ENCODE data around the gene USP32.
"Not testable (repeated sequence)": the region's sequence is repeated elsewhere in the genome, so short reads cannot be mapped to it uniquely, and the experiment has no call there.

Gene USP32

GRCh38 chr17:60190032-60190431 lies 201.9 kb downstream of the USP32 start:
- not testable (repeated sequence) for DNase-seq (ENCODE audit: low read depth, low spot score); H3K27ac ChIP-seq

- DNase-seq (ENCODE audit: low read depth, low spot score): no peak
- no peak overlapping the region for H3K27ac ChIP-seq
These were observed 203.2 kb downstream of the USP32 start for GRCh38 chr17:60188759-60189158.

- peak overlapping the region; percentile 36 for H3K27ac ChIP-seq
- not testable (repeated sequence) for DNase-seq (ENCODE audit: low read depth, low spot score)
These were observed 204.8 kb downstream of the USP32 start for GRCh38 chr17:60186846-60187745.

GRCh38 chr17:60186372-60186771 lies 205.6 kb downstream of the USP32 start:
- DNase-seq (ENCODE audit: low read depth, low spot score); H3K27ac ChIP-seq: not testable (repeated sequence)

- not testable (repeated sequence) for DNase-seq (ENCODE audit: low read depth, low spot score); H3K27ac ChIP-seq
These were observed 211.6 kb downstream of the USP32 start for GRCh38 chr17:60180380-60180779.

GRCh38 chr17:60178180-60178579 lies 213.8 kb downstream of the USP32 start:
- H3K27ac ChIP-seq; DNase-seq (ENCODE audit: low read depth, low spot score): not testable (repeated sequence)

- not testable (repeated sequence) for H3K27ac ChIP-seq; DNase-seq (ENCODE audit: low read depth, low spot score)
These were observed 215.2 kb downstream of the USP32 start for GRCh38 chr17:60176763-60177162.

- not testable (repeated sequence) for DNase-seq (ENCODE audit: low read depth, low spot score); H3K27ac ChIP-seq
These were observed 217.2 kb downstream of the USP32 start for GRCh38 chr17:60174767-60175166.

- DNase-seq (ENCODE audit: low read depth, low spot score): no peak
- H3K27ac ChIP-seq: no peak overlapping the region
These were observed 217.9 kb downstream of the USP32 start for GRCh38 chr17:60174035-60174434.

- H3K27ac ChIP-seq: peak overlapping the region; percentile 8
- no peak for DNase-seq (ENCODE audit: low read depth, low spot score)
These were observed 218.6 kb downstream of the USP32 start for GRCh38 chr17:60173304-60173819.

GRCh38 chr17:60171753-60172079 lies 220.2 kb downstream of the USP32 start:
- DNase-seq (ENCODE audit: low read depth, low spot score): no peak
- no peak overlapping the region for H3K27ac ChIP-seq

- peak overlapping the region; percentile 57 for H3K27ac ChIP-seq
- DNase-seq (ENCODE audit: low read depth, low spot score): no peak
These were observed 220.8 kb downstream of the USP32 start for GRCh38 chr17:60170835-60171752.

- DNase-seq (ENCODE audit: low read depth, low spot score): no peak
- H3K27ac ChIP-seq: peak overlapping the region; percentile 57
These were observed 221.8 kb downstream of the USP32 start for GRCh38 chr17:60169921-60170817.

GRCh38 chr17:60168654-60169053 lies 223.3 kb downstream of the USP32 start:
- no peak for DNase-seq (ENCODE audit: low read depth, low spot score)

GRCh38 chr17:60167065-60167741 lies 224.7 kb downstream of the USP32 start:
- DNase-seq (ENCODE audit: low read depth, low spot score): no peak
- H3K27ac ChIP-seq: no peak overlapping the region

More at GRCh38 chr17:60168654-60169053, 223.3 kb downstream of the USP32 start:
- no peak overlapping the region for H3K27ac ChIP-seq

- H3K27ac ChIP-seq: no peak overlapping the region
- no peak for DNase-seq (ENCODE audit: low read depth, low spot score)
These were observed 226.0 kb downstream of the USP32 start for GRCh38 chr17:60165971-60166370.

GRCh38 chr17:60165223-60165622 lies 226.7 kb downstream of the USP32 start:
- DNase-seq (ENCODE audit: low read depth, low spot score): no peak

GRCh38 chr17:60164697-60165096 lies 227.2 kb downstream of the USP32 start:
- no peak for DNase-seq (ENCODE audit: low read depth, low spot score)
- H3K27ac ChIP-seq: no peak overlapping the region

More at GRCh38 chr17:60165223-60165622, 226.7 kb downstream of the USP32 start:
- no peak overlapping the region for H3K27ac ChIP-seq

- H3K27ac ChIP-seq: no peak overlapping the region
These were observed 227.8 kb downstream of the USP32 start for GRCh38 chr17:60164164-60164563.

More at GRCh38 chr17:60164164-60164563, 227.8 kb downstream of the USP32 start:
- no peak for DNase-seq (ENCODE audit: low read depth, low spot score)

Data from epithelial cell of prostate (primary cell).